ENCODE data around the gene ADISSP.
A peak's percentile ranks its signal among the peaks of the same experiment; 100 is the strongest.

ADISSP gene

DNA sequence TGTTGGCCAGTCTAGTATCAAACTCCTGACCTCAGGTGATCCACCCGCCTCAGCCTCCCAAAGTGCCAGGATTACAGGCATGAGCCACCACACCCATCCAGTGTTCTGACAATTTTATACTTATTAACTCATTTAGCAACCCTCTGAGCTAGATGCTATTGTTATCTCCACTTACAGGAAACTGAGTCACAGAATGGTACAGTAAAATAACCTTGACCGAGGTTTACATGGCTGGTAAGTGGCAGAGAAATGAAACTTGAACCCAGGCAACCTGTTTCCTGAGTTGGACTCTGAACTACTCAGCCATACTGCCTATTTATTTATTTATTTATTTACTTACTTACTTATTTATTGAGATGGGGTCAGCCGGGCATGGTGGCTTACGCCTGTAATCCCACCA, 48.5 kb downstream of the ADISSP start:
- TF ChIP-seq, protein P1, sequence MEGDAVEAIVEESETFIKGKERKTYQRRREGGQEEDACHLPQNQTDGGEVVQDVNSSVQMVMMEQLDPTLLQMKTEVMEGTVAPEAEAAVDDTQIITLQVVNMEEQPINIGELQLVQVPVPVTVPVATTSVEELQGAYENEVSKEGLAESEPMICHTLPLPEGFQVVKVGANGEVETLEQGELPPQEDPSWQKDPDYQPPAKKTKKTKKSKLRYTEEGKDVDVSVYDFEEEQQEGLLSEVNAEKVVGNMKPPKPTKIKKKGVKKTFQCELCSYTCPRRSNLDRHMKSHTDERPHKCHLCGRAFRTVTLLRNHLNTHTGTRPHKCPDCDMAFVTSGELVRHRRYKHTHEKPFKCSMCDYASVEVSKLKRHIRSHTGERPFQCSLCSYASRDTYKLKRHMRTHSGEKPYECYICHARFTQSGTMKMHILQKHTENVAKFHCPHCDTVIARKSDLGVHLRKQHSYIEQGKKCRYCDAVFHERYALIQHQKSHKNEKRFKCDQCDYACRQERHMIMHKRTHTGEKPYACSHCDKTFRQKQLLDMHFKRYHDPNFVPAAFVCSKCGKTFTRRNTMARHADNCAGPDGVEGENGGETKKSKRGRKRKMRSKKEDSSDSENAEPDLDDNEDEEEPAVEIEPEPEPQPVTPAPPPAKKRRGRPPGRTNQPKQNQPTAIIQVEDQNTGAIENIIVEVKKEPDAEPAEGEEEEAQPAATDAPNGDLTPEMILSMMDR (IDR thresholded peaks at IDR 0.05), result no peak
- peaks cover 21% of the 10 kb centered on the region for H3K27me3 Mint-ChIP-seq (ENCODE audit: low read depth, poor library complexity)
- no peak overlapping the region for H3K4me3 Mint-ChIP-seq
- no peak overlapping the region for H3K27ac Mint-ChIP-seq
- H3K4me1 Mint-ChIP-seq, result no peaks in the 10 kb centered on the region
- no peak for DNase-seq
- no peaks in the 10 kb centered on the region for H3K9me3 Mint-ChIP-seq
- H3K36me3 Mint-ChIP-seq (ENCODE audit: low read depth), result no peaks in the 10 kb centered on the region

DNA sequence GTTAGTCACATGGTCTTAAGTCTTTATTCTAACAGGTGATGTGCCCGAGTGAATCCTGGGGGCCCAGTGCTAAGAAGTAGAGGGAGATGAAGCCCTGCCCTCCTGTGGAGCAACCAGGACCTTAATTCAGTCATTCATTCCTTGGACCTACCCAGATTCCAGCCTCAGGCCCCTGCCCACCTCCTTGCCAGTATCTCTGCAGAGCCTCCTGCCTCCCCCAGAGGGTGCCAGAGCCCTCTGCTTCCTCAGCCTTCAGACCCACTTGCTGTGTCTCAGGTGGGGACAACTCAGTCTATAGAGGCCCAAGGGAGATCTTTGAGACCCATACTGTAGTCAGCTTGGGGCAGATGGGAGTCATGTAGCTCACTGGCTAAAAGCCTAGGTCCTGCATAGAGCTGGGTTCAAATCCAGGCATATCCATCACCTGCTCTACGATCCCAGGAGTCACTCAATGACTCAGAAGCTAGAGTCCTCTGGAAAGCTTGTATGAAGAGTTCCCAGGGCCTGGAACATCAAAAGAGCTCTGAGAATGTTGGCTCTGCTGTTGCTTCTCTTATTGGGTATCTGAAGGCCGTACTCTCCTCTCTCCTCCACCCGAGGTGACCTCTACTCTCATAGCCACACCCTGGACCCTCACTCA, 51.2 kb downstream of the ADISSP start:
- H3K27ac Mint-ChIP-seq, result no peak overlapping the region
- H3K4me3 Mint-ChIP-seq, result no peak overlapping the region
- H3K27me3 Mint-ChIP-seq (ENCODE audit: low read depth, poor library complexity), result peaks cover 22% of the 10 kb centered on the region

DNA sequence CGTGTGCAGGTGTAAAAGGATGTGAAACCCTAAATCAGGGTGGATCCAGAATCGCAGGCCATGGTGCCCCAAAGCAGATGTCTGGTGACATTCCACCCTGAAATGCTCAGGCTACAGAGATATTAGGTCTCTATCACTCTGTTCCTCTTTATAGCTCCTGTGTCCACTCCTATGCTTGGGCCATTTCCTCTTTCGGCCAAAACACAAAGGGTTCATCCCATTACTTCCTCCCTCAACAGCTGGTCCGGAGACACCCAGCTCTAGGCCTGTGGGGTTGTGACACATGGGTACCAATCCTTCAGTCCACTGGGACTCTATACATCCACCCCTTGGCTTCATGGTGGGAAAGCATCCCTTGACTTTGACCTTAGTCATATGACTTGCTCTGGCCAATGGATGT, 53.5 kb downstream of the ADISSP start:
- Mint-ChIP-seq H3K27ac (peak overlapping the region; percentile 22), H3K9me3 (no peaks in the 10 kb centered on the region), H3K4me3 (no peak overlapping the region), H3K27me3 (ENCODE audit: low read depth, poor library complexity) (peaks cover 14% of the 10 kb centered on the region), H3K4me1 (no peaks in the 10 kb centered on the region), H3K36me3 (ENCODE audit: low read depth) (no peaks in the 10 kb centered on the region)
- TF ChIP-seq, protein P1 (IDR thresholded peaks at IDR 0.05), result no peak
- DNase-seq, result no peak

More for the DNA sequence above, 51.2 kb downstream of the ADISSP start:
- TF ChIP-seq, protein P1 (IDR thresholded peaks at IDR 0.05), result peak; percentile 75
- H3K4me1 Mint-ChIP-seq, result no peaks in the 10 kb centered on the region
- no peaks in the 10 kb centered on the region for H3K36me3 Mint-ChIP-seq (ENCODE audit: low read depth)
- no peaks in the 10 kb centered on the region for H3K9me3 Mint-ChIP-seq
- peak; percentile 57 for DNase-seq

DNA sequence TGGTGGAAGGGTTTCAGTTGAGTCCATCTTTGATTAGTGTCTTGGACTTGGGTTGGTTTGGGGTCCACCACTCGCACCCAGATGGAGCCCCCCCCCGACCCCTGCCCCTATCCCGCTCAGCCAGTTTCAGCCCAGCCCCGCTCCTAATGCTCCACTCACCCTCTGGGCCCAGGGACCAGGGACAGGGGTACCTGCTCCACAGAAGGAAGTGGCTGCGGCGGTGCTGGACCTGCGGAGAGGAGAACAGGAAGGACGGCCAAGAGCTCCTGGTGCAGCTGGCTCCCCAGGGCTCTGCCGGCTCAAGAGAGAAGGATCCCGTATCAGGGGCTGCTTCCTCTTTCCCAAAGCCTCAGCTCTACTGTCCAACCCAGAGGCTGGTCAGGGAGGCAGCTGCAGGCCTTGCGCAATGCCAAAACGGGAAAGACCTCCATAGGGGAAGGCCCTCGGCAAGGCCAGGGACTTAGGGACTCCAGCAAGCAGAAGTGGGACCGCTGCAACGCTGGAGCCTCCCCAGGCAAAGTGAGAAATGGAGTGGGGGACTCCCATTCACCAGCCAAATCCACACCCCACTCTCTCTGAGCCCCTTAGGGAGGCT, 55.2 kb downstream of the ADISSP start, which contains the start of gene SIGLEC1:
Gene SIGLEC1, minus strand, starts transcription at position 322 of the 595 bp plus-strand sequence. CDS start 5,472 bp downstream, outside the sequence.
- H3K4me1 Mint-ChIP-seq, result no peaks in the 10 kb centered on the region
- no peaks in the 10 kb centered on the region for H3K9me3 Mint-ChIP-seq
- no peak within 1 kb of the TSS for H3K4me3 Mint-ChIP-seq
- peaks cover 14% of the 10 kb centered on the region for H3K27me3 Mint-ChIP-seq (ENCODE audit: low read depth, poor library complexity)
- H3K36me3 Mint-ChIP-seq (ENCODE audit: low read depth), result no peaks in the 10 kb centered on the region
- peak within 1 kb of the TSS; percentile 44 for H3K27ac Mint-ChIP-seq
- DNase-seq, result no peak
- TF ChIP-seq, protein P1 (IDR thresholded peaks at IDR 0.05), result no peak

DNA sequence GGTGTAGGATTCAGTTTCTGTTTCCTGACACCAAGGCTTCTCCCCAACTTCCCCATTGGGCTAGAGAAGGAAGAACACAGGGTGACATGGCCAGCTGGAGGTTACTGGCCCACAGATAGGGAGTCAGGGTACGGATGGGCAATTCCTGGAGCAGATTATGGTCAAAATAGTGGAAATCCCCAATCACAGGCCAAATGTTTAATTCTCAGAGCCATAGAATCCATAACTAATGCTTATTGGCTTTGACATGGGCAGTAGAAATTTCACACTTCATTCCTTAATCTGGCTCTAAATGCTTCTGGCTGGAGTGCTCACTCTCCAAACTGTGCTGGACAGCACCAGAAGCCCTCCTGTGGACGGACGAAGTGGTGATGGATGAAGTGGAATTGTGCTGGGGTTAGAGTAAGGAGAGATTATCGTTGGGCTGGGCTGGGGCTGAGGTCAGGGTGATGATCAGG, 56.0 kb downstream of the ADISSP start:
- TF ChIP-seq, protein P1 (IDR thresholded peaks at IDR 0.05), result no peak
- Mint-ChIP-seq H3K27me3 (ENCODE audit: low read depth, poor library complexity) (peaks cover 14% of the 10 kb centered on the region), H3K9me3 (no peaks in the 10 kb centered on the region), H3K27ac (peak overlapping the region; percentile 44), H3K4me3 (no peak overlapping the region), H3K4me1 (no peaks in the 10 kb centered on the region), H3K36me3 (ENCODE audit: low read depth) (no peaks in the 10 kb centered on the region)
- no peak for DNase-seq
